Loucy (cell line): ENCODE results near the gene JARID2.

Experiments
- CTCF ChIP-seq: fragments of 200-600 bp; sonication (generic); conservative IDR thresholded peaks from 2 replicates; pipeline ENCODE4 v1.5.1; 2014; ENCODE audit warnings: mild to moderate bottlenecking, antibody characterized with exemption, low read length
- EZH2phosphoT487 ChIP-seq: fragments of 200-600 bp; IDR thresholded peaks from 2 replicates; pipeline ENCODE4 v1.6.1; 2018; ENCODE audit warnings: antibody characterized with exemption, mild to moderate bottlenecking, moderate library complexity, borderline replicate concordance

- no peak for TF ChIP-seq EZH2phosphoT487
- no peak for TF ChIP-seq CTCF
Measured at GRCh38 chr6:15385521-15385920, 139.7 kb downstream of the JARID2 start.
